GM18861 (cell line): ENCODE measurements around the gene FAM240A.

Source experiments
- ATAC-seq: cut with Tn5 transposase; IDR thresholded peaks from one replicate; pipeline ENCODE4 v1.9.1; 2021; ENCODE audit not compliant: unreplicated experiment

Gene FAM240A

DNA sequence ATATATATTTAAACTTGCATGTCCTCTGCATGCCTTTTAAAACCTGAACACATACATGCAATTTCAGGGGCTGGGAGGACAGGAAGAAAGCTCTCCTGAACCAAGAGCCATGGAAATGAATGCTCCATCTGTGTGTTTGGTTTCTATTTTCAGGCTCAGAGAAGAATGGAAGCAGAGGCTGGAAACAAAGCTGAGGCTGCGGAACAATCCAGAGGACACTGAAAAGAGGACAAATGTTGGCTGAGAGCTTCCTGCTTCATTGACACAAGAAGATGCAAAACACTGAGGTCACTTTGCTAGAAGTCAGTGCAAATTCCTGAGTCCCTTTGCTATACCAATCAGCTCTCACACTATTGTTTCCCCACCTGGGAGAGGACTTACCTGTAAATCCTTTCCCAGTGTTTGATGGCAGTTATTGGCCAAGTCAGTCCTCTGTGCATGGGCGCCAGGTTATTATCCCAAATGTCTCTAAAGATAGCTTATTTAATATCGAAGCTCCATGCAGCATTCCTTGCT lies 12.7 kb downstream of the FAM240A start:
- no peak for ATAC-seq

DNA sequence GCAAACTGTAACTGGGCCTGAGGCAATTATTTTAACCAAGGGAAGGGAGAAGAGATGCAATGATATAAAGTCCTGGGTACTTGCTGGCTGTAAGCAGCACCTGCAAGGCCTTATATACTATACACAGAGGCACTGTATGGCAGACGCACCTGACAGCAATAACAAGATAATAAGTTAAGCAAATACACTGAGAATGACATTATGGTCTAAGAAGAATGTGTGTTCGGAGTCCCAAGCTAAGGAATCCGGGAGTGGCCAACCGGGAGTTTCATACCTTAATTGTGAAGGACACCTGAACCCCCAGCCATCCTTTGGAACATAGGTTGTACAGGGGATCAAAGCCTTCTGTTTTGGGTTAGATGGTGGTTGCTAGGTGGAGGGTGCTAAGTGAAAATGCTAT lies 13.7 kb downstream of the FAM240A start:
- no peak for ATAC-seq

DNA sequence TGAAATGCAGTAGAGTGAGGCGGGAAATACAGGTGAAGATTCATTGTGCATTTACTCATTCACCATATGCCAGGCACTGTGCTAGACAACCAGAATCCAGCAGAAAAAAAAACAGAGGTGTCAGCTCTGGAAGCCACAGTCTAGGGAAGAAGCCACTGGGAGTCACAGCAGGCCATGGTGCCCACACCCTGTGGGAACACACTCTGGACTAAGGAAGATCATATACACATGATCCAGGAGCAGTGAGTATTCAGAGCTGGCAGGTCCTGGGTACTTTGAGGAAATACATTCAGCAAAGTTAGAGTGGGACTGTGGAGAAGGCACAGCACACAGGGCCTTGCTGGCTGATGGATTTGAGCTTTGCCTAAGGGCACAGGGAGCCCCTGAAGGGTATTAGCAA lies 14.8 kb downstream of the FAM240A start:
- no peak for ATAC-seq

DNA sequence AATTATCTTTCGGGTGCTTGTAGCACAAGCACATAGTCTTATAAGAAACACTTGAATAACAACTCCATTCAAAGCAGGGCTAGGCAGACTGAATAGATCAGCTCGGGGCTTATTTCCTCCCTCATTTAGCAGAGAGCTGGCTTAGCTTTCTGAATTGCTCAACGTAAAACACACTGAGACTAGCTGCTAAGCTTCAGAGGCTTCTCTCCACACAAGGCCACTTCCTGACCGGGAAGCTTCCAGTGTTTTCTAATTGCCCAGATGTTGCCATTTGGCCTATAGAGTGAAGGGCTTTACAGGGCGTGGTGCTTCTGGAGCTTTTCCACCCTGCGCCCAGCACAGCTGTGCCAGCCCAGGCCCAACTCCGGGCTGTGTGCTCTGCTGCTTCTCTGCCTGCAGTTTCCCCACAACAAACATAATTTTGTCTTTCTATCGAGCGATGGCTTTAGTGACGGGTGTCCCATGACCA lies 16.6 kb downstream of the FAM240A start:
- no peak for ATAC-seq

DNA sequence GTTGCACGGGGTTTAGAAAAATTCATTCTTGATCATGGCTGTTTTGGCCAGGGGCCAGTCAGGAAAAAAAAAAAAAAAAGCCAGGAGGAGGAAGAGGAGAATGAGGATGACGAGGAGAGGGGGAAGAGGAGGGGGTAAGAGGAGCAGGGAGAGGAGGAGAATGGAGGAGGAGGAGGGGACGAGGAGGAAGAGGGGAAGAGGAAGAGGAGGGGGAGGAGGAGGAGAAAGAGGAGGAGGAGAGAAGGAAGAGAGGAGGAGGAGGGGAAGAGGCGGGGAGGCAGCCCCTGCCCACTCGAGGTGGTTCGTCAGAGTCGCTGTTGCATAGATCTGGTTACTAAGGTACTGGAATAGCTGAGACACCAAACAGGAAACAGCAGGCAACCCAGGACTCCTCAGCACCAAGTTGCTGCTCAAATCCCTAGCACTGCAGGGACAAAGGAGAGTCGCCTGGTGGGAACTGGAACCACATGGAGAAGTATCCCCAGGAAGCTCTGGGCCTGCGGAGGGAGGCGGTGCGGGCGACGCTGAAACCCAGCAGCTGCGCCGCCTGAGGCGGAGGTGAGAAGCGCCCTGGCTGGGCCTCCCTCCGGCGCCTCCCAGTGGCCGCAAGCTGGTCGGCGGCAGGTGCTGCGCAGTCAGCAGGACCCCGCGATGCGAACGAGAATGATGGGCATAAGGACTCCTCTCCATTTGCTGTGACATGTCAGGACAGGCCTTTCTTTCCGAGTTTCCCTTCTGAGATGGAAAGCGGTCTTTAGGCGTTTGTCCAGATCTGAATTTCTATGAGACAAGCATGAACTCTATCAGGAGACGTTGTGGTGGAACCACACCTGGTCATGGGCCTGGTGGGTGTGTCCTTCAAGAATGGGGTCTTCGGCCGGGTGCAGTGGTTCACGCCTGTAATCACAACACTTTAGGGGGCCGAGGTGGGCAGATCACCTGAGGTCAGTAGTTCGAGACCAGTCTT lies 17.5 kb downstream of the FAM240A start:
- ATAC-seq = no peak

DNA sequence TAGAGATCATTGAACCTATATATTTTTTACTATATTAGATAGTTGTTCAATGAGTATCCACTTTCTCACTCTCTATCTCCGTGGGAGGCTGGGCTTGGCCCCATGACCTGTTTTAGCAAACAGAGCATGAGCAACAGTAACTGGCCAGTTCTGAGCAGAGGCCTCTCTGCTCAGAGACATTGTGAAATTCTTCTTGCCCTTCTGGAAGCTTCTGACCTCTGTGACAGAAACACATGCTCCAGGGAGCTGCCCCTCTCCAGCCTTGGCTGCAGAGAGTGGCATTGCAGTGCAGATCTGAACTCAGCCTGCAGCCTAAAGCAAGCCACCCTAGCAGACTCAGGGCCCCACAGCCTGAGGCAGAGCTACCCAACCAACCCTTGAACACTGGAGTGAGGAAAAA lies 20.5 kb downstream of the FAM240A start:
- ATAC-seq = no peak

DNA sequence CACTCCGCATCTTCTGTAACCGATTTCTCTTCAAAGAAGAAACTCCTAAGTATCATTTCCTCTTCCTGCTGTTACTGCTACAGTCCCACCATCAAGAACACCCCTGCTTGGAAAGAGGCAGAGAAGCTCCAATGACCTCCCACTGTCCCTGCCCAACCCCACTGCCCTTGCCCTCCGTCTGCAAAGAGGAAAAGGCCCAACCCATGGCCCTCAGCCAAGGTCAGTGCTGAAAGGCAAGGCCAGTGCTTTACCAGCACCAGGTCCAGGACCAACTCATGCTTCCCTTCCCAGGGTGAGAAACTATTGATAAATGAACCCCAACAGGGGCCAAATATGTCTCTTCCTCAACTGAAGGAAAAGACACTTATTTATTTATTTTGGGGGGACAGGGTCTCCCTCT lies 22.5 kb downstream of the FAM240A start:
- ATAC-seq = no peak

DNA sequence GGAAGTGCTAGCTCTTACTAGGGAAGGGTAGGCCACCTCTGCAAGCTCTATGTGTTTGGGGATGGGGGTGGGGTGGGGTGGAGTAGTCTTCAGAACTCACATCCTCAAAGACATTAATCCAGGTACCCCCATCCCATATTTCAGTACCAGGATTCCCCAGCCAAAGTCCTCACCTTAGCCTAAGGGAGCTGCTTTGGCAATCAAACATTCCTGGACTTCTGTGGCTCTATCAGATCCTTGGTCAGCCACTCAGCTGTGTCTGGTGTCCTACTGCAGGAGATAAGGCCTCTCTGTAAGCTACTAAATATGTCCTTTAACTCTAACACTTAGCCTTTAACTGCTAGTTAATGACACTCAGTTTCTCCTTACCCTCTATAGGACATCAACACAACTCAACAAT lies 26.9 kb downstream of the FAM240A start:
- no peak for ATAC-seq

DNA sequence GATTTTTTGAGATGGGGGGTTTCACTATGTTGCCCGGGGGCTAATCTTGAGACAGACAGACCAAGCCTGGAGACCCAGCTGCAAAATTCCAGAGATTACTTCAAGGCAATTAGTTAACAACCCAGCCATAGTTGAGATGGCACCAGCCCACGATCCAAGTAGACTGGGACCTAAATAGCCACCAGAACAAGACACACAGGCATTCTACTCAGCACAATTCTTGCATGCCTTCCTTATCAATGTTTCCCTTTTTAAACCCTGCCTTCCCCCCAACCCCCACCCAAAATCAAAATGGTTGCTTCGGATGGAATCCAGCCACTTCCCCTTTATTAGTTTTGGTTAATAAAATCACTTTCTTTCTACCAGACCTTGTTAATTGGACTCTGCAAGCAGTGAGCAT lies 28.6 kb downstream of the FAM240A start:
- ATAC-seq = no peak

DNA sequence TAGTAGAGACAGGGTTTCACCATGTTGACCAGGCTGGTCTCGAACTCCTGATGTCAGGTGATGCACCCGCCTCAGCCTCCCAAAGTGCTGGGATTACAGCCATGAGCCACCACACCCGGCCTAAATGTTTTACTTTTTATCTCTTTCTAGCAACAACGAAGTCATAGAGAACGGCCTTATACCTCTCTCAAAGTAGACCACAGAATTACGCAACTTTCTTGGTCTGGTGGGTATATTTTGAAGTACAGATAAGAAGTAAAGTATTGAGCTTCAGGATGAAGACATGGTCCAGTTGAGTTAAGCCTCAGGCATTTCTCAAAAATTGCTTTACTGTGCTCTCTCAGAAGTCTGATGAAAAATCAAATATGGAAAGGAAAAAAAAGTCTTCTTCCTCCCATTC lies 30.6 kb downstream of the FAM240A start:
- ATAC-seq = no peak

DNA sequence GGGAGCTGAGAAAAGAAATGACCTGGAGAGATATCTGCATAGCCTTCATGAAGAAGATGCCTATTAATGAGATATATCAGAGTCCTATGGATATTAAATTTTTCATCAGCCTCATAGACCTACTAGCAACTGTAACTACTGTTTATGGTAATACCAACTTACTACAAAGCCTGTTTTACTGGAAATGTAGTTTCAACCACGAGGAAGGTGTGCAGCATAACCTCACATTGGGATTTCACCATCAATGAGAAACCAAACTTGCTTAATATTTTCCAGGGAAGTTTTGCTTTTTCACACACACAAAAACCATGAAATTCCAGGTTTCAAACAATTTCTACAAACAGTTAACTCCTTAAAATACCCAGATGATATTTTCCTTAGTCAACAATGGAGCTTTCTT lies 31.4 kb downstream of the FAM240A start:
- no peak for ATAC-seq

DNA sequence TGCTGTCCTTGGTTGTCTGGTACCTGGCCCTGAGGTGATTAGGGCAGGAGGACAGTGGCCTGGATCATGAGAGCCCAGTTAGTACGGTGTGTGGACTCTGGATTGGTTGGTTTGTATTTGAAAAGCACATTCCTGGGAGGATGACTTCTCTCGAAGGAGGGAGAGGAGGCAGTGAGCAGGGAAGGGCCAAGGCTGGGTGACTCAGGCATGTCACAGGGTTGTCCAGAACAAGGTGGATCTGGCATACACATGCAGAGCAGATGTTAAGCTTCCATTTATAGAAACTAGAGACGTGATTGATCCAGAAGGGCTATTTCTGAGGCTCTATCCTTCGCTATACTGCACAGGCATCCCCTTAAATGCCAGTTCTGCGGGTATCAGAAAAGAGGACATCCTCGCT lies 34.4 kb downstream of the FAM240A start:
- no peak for ATAC-seq

DNA sequence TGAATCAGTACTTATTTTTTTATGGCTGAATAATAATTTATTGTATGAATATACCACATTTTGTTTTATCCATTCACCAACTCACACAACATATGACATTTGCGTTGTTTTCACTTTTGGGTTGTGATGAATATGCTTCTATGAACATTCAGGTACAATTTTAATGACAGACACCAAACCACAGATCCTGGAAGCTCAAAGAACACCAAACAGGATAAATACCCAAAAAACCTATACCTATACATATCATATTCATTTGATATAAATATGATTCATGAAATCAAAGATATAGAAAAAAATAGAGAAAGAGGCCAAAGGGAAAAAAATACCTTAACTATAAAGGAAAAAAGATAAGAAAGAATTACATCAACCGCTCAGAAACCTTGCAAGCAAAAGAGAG lies 35.8 kb downstream of the FAM240A start:
- ATAC-seq = no peak

DNA sequence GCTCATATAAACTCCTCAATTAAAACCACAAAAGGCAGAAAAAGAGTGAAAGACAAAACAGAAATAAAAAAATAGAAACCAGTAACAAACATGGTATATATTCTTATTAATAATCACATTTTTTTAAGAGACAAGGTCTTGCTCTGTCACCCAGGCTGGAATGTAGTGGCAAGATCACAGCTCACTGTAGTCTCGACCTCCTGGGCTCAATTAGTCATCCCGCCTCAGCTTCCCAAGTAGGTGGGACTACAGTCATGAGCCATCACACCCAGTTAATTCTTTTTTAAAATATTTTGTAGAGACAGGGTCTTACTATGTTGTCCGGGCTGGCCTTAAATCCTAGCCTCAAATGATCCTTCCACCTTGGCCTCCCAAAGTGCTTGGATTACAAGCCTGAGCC lies 37.1 kb downstream of the FAM240A start:
- ATAC-seq = no peak

DNA sequence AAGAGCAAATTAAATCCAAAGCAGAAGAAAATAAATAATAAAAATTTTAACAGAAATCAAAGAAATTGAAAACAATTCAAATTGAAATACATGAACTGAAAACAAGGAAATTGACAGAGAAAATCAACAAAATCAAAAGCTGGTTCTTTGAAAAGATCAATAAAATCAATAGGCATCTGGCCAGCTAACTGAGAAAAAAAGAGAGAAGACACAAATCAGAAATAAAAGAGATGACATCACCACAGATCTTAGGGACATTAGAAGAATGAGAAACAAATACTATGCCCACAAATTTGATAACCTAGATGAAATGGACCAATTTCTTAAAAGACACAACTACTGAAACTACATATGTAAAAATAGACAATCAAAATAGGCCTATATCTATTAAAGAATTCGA lies 38.8 kb downstream of the FAM240A start:
- ATAC-seq = no peak

DNA sequence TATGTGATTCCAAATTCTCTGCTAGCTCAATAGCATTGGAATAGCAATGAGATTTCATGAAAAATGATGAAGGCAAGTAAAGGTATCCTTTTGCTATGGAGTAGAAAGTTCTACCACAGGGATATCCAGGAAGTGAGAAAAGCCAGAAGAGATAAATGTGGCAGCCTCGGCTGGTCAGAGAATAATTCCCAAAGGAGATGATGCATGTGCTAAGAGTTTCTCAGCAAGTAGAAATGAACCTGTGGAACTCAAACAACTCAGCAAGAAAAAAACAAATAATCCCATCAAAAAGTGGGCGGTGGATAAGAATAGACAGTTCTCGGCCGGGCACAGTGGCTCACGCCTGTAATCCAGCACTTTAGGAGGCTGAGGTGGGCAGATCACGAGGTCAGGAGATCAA lies 42.9 kb downstream of the FAM240A start:
- no peak for ATAC-seq

DNA sequence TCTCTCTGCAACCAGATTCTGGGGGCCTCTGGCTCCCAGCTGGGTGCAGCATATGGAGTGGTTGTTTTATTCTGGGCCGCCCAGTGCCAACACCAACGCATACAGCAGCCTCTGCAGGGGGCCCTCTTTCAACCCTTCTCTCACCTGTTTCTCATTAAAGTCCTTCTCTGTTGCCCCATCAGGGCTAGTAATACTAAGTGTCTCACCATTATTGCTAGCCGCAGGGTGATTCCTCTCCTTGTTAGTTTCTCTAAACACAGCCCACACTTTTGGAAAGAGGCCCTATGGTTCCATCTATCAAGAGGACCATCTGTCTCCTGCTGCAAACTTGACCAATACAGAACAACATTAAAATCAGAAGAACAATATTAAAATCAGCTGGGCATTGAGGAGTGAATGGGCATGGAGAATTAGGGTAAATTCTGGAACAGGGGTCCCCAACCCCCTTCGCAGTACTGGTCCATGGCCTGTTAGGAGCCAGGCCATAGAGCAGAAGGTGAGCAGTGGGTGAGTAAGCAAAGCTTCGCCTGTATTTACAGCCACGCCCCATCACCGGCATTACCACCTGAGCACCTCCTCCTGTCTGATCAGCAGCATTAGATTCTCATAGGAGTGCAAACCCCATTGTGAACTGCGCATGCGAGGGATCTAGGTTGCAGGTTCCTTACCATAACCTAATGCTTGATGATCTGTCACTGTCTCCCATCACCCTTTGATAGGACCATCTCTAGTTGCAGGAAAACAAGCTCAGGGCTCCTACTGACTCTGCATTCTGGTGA lies 44.6 kb downstream of the FAM240A start:
- no peak for ATAC-seq

DNA sequence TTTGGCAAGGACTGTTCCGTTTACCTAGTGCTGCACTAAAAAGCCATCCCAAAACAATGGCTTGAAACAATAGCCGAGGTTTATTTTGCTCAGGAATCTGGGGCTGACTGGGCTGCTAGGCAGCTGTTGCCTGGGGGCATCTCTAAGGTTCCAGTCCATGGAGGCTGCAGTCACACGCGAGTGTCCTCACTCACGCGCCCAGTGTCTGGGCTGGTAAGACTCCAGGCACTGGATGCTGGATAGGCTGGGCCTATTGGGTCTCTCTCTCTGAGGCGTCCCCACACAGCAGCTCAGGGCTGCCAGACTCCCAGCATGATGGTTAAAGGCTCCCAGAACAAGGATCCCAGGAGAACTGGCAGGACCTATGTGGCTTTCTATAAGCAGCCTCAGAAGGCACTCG lies 47.0 kb downstream of the FAM240A start:
- ATAC-seq = no peak

DNA sequence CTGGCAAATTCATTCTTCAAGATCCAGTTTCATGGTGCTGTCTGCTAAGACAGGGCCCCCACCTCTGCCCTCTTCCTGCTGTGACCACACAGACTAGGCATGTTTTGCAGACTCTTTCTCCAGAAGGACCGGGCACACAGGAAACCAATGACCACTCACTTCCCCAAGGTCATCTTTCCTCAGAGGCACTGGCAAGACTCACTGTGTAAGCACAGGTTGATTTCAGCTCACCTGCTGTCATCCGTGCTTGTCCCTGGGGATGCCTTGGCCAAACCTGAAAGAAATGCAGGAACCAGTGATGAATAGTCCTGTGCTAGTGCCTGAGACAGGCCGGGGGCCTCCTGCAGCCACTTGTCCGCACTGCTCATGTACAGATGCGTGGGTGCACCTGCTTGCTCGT lies 47.7 kb downstream of the FAM240A start:
- no peak for ATAC-seq

DNA sequence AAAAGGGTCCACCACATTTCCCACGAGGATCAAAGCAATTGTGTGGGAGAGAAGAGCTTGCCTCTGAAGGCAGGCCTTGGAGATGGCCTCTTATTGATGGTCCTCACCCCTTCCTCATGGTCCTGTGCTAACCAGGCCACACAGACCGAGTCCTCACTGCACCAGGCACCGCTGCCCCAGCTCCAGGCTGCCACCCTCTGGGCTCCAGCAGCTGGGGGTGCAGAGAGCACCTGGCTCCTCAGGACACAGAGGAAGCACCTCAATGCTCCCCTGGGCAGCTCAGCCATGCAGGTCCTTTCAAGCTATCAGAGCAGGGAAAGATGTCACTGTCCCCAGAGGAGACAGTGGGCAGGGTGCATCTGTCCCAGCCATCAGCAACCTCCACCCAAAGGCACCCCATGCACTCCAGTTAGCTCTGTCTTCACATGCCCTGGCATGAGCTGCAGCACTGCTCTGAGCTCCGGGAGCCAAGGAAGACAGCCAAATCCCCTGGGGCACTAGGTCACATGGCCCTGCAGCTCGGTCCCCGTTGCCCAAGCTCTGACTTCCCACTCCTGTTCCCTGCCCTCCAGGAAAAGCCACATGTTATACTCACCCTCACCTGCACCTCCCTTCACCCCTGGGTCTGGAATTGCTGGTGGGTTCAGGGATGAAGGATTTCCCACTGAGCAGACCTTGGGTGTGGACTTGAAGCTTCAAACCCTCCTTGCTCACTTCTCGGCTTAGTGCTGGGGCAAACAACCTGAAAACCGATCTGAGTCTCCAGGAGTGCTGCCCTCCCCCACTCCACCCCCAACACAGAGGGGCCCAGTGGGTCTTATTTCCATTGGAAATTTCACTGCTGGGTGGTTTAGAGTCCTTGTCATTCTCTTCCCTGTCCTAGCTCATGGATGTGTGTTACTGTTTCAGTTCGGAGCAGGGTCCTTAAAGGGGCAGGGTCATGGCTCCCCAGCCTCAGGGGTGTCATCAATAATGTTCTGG lies 48.5 kb downstream of the FAM240A start:
- ATAC-seq = no peak
